GM19455 (cell line): ENCODE results near the gene SGTA.

Experiments
- ATAC-seq: cut with Tn5 transposase; IDR thresholded peaks from one replicate; pipeline ENCODE4 v1.9.1; 2021; ENCODE audit not compliant: unreplicated experiment

The SGTA gene

GRCh38 chr19:2756477-2756876 lies 26.6 kb downstream of the SGTA start:
- no peak for ATAC-seq

GRCh38 chr19:2755811-2756210 lies 27.3 kb downstream of the SGTA start:
- ATAC-seq: no peak

DNA sequence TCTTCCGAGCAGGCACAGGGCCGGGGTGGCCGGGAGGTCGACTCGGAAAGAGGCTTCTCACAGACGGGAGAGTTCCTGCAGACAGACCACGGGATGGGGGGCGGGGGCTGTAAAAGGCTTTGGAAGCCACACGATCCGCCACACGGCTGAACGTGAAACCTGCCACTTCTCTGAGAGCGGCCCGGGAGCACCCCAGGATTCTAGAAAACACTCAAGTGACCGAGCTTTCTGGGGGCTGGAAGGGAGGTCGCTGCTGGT lies 27.7 kb downstream of the SGTA start:
- ATAC-seq: no peak

GRCh38 chr19:2754659-2755447 lies 28.2 kb downstream of the SGTA start:
- no peak for ATAC-seq

- no peak for ATAC-seq
These were observed 31.6 kb downstream of the SGTA start for GRCh38 chr19:2751438-2751830.

DNA sequence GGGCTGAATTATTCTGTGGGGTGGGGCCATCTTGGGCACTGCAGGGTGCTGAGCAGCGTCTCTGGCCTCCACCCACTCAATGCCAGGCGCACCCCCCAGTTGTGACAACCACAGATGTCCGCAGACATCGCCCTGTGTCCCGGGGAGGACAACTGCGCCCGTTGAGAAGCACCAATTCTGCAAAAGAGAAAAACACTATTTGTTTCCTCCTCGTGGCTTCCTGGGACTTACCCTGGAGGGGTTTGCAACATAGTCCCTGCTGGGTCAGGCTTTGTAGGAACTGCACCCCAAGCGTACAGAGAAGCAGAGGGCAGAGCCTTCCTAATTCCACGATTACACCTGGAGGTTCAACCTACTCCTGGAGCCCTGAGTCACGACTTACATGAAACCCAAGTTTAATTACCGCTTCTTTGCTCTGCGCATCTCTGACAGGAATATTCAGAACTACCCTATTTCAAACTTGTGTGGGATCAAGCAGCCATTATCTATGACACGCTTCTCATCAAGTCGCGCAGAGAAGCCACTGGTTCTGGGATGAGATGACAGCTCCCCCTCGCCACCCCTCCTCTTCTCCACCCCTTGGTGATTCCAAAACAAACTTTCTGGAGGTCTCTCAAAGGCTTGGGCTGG lies 32.1 kb downstream of the SGTA start:
- no peak for ATAC-seq

DNA sequence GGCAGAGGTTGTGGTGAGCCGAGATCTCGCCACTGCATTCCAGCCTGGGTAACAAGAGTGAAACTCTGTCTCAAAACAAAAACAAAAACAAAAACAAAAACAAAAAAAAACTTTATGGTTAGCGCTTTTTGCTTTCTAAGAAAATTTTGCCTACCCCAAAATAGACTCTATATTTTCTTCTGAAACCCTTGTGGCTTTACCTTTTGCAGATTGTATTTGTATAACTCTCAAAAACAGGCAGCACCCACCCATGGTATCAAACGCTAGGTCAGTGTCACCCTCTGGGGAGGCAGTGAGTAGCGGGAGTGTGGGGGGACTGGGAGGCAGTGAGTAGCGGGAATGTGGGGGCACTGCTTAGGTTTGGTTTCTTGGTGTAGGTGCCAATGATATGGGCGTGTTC lies 35.7 kb downstream of the SGTA start:
- ATAC-seq: no peak

DNA sequence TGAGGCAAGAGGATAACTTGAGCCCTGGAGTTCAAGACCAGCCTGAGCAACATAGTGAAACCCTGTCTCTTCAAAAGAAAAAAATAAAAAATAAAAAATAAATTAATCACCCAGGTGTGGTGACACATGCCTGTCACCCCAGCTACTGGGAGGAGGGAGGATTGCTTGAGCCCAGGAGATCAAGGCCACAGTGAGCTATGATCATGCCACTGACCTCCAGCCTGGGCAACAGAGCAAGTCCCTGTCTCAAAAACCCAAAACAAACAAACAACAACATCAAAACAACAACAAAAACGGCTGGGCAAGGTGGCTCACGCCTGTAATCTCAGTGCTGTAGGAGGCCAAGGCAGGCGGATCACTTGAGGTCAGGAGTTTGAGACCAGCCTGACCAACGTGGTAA lies 39.0 kb downstream of the SGTA start:
- no peak for ATAC-seq

DNA sequence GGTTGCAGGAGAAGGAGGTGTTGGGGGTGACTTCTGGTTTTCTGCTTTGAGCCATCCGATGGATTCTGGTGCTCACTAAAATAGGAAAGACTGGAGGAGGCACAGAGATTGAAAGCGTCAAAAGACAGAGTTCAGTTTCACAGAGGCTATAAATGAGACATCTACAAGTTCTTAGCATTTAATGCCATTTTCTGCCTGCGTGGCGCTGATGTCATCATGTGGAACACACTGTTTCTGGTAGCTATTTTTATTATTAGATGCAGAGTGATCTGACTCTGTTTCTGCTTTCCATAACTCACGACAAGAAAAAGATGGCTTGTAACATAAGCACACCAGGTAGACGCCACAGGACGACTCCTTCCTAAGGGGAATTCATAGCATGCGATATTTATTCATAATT lies 40.0 kb downstream of the SGTA start:
- ATAC-seq: no peak

GRCh38 chr19:2740314-2740656 lies 42.8 kb downstream of the SGTA start:
- no peak for ATAC-seq

DNA sequence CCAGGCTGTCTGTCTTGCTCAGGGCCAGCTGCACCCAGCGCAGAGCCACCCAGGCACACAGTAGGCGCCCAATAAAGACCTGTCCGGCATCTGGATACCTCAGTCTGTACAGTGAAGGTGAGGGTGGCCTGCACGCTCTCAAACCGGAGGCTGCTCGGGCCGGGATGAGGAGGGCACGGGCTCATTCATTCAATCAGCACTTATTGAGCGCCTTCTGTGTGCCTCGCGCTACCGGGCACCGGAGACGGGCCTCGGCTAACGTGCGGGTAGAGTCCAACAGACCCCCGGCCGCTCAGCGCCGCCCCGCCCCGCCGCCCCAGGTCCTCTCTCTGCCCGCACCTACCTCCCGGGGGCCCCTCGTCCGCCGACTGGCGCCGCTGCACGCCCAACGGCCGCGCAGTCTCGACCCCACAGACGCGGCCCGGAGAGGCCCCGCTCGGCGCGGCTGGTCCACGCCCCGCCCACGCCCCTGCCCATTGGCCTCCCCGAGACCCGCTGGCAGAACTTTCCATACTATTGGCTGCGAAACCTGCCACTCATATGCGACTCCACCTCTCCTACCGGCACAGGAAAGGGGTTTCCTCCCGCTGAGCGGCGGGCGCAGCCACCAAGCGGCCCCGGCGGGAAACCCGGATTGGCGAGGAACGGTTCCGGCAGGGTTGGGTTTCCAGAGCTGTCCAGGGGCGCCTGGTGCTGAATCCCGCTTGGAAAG lies 43.3 kb downstream of the SGTA start, which contains the start of gene SLC39A3:
Gene SLC39A3 (minus strand): TSS at position 416 of the 712 bp plus-strand sequence. CDS start 2,760 bp downstream, outside the sequence.
- ATAC-seq: peak; percentile 86

DNA sequence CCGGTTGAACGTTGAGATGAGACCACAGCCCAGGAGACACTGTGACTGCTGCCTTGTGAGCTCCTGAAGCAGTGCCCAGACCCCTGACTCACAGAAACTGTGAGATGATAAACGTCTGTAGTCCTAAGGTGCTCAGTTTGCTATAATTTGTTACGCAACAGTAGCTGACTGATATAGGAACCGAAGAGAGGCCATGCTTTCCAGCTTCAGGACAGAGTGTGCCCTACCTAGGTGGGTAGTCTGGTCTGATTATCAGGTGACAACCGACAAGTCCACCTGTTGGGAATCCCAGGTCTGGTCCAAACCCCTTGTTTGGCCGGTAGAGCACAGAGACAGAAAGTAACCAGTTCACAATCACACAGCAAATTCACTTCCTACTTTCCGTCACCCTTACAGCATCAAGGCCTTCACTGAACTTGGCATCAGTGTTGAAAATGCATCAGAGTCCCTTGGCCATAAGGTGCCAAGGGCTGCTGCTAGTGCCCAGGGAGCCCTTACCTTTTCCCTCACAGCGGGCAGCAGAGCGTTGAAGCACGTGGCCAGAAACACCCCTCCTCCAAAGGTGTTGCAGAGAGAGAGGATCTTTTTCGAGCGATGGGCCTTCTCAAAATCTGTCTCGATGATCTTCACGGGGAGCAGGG lies 46.4 kb downstream of the SGTA start:
- no peak for ATAC-seq

DNA sequence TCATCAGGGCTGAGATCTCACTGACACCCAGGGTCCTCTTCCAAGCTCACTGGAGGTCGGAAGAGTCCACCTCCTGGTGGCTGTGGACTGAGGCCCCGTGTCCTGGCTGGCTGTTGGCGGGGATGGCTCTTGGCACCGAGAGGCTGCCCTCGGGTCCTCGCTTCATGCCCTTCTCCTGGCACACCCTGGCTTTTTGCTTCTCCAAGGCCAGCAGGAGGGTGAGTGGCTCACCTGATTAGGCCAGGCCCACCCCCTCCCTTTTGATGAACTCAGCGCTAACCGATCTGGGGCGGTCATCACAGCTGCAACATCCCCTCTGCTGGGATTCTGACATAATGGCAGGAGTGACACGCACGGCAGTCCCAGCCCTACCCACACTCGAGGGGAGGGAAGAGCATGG lies 47.7 kb downstream of the SGTA start:
- no peak for ATAC-seq

- no peak for ATAC-seq
These were observed 48.3 kb downstream of the SGTA start for GRCh38 chr19:2734589-2735288.

GRCh38 chr19:2733930-2734588 lies 49.0 kb downstream of the SGTA start:
- no peak for ATAC-seq

- no peak for ATAC-seq
These were observed 50.2 kb downstream of the SGTA start for GRCh38 chr19:2732883-2733282.

DNA sequence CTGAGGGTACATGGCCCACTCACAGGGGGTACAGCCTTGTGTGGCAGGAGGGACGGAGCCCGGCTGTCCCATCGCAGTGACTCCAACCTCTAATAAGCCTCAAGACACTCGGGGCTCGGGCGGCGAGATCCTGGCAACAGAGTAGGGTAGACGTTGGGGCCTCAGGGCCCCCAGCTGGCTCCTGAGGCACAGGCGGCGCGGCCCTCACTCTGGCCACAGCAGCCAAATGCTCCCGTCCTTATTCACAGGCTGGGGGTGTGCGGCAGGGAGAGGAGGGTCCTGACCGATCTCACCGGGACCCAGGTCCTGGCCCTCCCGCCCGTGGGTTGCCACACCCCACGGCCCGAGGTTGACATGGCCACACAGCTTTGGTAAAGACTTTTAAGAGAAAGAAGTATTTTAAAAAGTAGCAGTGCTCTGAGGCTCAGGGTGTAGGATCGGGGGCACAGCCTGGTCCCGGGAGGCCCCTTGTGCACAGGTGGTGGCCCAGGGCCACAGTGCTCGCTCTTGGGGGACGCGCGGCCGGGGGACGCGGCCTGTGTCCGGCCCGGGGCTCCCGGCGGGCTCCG lies 50.8 kb downstream of the SGTA start:
- no peak for ATAC-seq

- ATAC-seq: no peak
These were observed 51.7 kb downstream of the SGTA start for GRCh38 chr19:2731181-2731995.

GRCh38 chr19:2729943-2730818 lies 52.9 kb downstream of the SGTA start:
- no peak for ATAC-seq
